Measurements from ENCODE around the gene C2orf15. TPM values are rescaled to one million over a fixed set of nuclear protein-coding genes. Genes with fewer than 3 reads are reported as not detected.

Gene C2orf15
- total RNA-seq, 2 donors from 2014 or later, result 3.1 to 3.6 TPM

DNA sequence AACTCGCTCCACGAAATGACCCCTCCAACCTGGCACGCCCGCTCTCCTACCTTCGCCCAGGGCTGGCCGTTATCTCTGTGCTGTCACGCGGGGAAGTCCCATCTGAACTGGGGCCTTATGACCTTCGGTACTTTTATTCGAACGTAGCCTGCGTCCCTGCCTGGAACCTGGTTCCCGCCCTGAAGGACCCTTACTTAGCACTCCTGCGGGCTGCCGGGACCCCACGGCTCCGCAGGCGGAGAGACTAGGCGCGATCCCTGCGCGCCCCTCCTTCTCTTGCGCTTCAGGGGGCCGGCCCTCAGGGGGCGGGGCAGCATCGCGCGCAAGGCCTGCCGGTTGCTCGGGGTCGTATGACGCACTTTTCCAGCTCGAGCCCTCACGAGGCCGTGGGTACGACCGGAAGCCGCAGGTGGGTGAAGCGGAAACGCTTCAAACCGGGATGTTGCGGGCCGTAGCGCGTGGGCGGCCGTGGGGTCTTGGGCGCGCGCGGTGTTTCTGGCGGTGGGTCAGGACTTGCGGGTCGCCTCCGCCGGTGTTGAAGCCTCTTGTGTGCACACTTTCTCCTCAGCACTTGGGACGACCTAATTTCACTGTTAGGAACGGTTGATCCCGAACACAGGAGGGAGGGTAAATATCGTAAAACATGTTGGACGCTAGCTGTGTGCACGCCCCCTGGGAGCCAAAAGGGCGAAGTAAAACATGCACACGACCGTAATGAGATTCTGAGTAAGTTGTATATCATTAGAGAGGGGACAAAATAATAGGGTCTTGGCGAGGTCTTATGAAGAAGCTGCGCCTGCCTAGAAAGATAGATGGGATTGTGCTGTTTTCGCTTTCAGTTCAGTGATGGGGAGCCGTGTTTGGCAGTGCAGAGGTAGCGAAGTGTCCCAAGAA lies 13.4 kb downstream of the C2orf15 start, which contains the start of the genes LIPT1 and TSGA10:
LIPT1 (plus strand) TSS at position 325 of the 894 bp plus-strand sequence. CDS start 6,991 bp downstream, outside the sequence.
TSGA10 (minus strand) TSS at position 300 of the 894 bp plus-strand sequence. CDS start 45,503 bp downstream, outside the sequence.
- no peaks in the 10 kb centered on the region for H3K27me3 ChIP-seq
- peak within 1 kb of the TSS; percentile 92 for H3K27ac ChIP-seq
- H3K36me3 ChIP-seq, result no peaks in the 10 kb centered on the region
- no peak for TF ChIP-seq CTCF (IDR thresholded peaks at IDR 0.05)
- no peaks in the 10 kb centered on the region for H3K9me3 ChIP-seq
- H3K9ac ChIP-seq (ENCODE audit: low read depth in 2 of 2, low read length in 2 of 2), result peak within 1 kb of the TSS; percentile 77 to 87
- peak; percentile 94 for DNase-seq
- H3K4me3 ChIP-seq, result peak within 1 kb of the TSS; percentile 65
- intact Hi-C loops (cut with DNase I), result loop anchor here (10.0 kb wide), 1 partner anchor 340 kb away; the partner anchor contains the start of gene REV1
- H3K4me1 ChIP-seq, result no peaks in the 10 kb centered on the region

- no peak for DNase-seq
- intact Hi-C loops (cut with DNase I), result loop anchor here (10.0 kb wide), 1 partner anchor 338 kb away; the partner anchor contains the start of gene REV1
These were observed 15.4 kb downstream of the C2orf15 start for GRCh38 chr2:99156891-99157290.

DNA sequence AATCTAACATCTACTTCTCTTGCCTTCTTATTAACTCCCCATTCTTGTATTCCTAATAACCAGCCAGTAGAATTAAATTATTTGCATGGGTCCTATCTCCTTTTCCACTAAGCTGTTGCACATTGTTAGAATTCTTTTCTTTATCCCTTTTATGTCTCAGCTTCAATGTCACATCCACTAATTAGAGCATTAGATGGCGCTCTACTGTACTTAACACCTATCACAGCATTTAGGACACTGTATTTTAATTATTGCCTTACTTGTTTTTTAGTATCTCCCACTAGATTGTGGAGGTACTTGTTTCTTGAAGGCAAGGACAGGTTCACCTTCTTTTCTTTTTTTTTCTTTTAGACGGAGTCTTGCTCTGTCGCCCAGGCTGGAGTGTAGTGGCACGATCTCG lies 17.1 kb downstream of the C2orf15 start:
- H3K4me3 ChIP-seq, result no peak overlapping the region
- DNase-seq, result no peak
- no peaks in the 10 kb centered on the region for H3K4me1 ChIP-seq
- no peak overlapping the region for H3K9ac ChIP-seq (ENCODE audit: low read depth in 2 of 2, low read length in 2 of 2)
- no peak for TF ChIP-seq CTCF (IDR thresholded peaks at IDR 0.05)
- intact Hi-C loops (cut with DNase I), result loop anchor here (10.0 kb wide), 1 partner anchor 336 kb away; the partner anchor contains the start of gene REV1
- H3K9me3 ChIP-seq, result no peaks in the 10 kb centered on the region
- H3K27ac ChIP-seq, result no peak overlapping the region
- H3K27me3 ChIP-seq, result no peaks in the 10 kb centered on the region
- no peaks in the 10 kb centered on the region for H3K36me3 ChIP-seq

More at GRCh38 chr2:99156891-99157290, 15.4 kb downstream of the C2orf15 start:
- Histone ChIP-seq H3K36me3 (no peaks in the 10 kb centered on the region), H3K27ac (no peak overlapping the region), H3K9me3 (no peaks in the 10 kb centered on the region), H3K4me1 (no peaks in the 10 kb centered on the region), H3K9ac (ENCODE audit: low read depth in 2 of 2, low read length in 2 of 2) (no peak overlapping the region), H3K27me3 (no peaks in the 10 kb centered on the region), H3K4me3 (no peak overlapping the region)
- TF ChIP-seq CTCF (IDR thresholded peaks at IDR 0.05), result no peak

DNA sequence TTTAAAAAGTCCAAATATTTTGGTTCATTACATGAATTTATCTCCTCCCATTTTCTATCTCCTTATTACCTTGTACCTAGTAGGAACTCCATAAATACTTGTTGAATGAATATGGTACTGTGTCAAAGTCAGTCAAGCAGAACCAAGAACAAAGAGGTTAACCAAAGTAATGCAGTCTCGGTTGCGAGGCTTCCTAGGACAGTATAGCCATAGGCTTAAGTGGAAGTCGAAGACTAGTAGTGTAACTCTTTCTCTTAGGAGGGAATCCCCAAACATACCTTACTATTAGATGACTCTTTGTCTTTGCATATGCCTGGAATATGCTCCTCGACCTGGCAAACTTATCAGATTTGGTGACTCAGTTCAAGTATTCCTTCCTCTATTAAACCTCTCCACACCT lies 18.1 kb downstream of the C2orf15 start:
- DNase-seq, result no peak
- no peaks in the 10 kb centered on the region for H3K9me3 ChIP-seq
- no peak overlapping the region for H3K4me3 ChIP-seq
- intact Hi-C loops (cut with DNase I), result loop anchor here (10.0 kb wide), 1 partner anchor 335 kb away; the partner anchor contains the start of gene REV1
- TF ChIP-seq CTCF (IDR thresholded peaks at IDR 0.05), result no peak
- no peak overlapping the region for H3K9ac ChIP-seq (ENCODE audit: low read depth in 2 of 2, low read length in 2 of 2)
- H3K27ac ChIP-seq, result no peak overlapping the region
- no peaks in the 10 kb centered on the region for H3K27me3 ChIP-seq
- no peaks in the 10 kb centered on the region for H3K36me3 ChIP-seq
- H3K4me1 ChIP-seq, result no peaks in the 10 kb centered on the region

- intact Hi-C loops (cut with DNase I), result no loop called here
- H3K9ac ChIP-seq (ENCODE audit: low read depth in 2 of 2, low read length in 2 of 2), result no peak overlapping the region
- H3K9me3 ChIP-seq, result no peaks in the 10 kb centered on the region
- DNase-seq, result no peak
- no peak for TF ChIP-seq CTCF (IDR thresholded peaks at IDR 0.05)
- no peaks in the 10 kb centered on the region for H3K4me1 ChIP-seq
- H3K36me3 ChIP-seq, result peaks cover 12% of the 10 kb centered on the region
- no peak overlapping the region for H3K27ac ChIP-seq
- H3K4me3 ChIP-seq, result no peak overlapping the region
- no peaks in the 10 kb centered on the region for H3K27me3 ChIP-seq
These were observed 24.7 kb downstream of the C2orf15 start for GRCh38 chr2:99166218-99166617.

All from colonic mucosa (tissue), 4 donors.